CD14-positive monocyte (primary cell): ENCODE results near the gene RNF19B. TPM values are rescaled to one million over a fixed set of nuclear protein-coding genes. Genes with fewer than 3 reads are reported as not detected.

Source experiments
- DNase-seq, 3 donors: peaks; one replicate each; pipeline ENCODE4 v3.0.0-alpha.2; 2011 to 2022
- H2AFZ ChIP-seq: 2 replicates; pipeline ENCODE4 v1.6.0; 2012; ENCODE audit warnings: mild to moderate bottlenecking, low read depth, low read length, inconsistent platforms; ENCODE audit not compliant: insufficient read depth, poor library complexity, severe bottlenecking
- H3K27ac ChIP-seq, 2 donors: 1 replicate in 1 of 2; 2 replicates in 1 of 2; pipeline ENCODE4 v1.5.1; 2012 to 2013; ENCODE audit warnings: low read length in 2 of 2, control low read depth in 1 of 2, inconsistent platforms in 1 of 2, low read depth in 1 of 2, mild to moderate bottlenecking in 1 of 2
- H3K27me3 ChIP-seq, 2 donors: one replicate each; pipeline versions ENCODE4 v1.6.0 to v1.6.1; 2011 to 2013; ENCODE audit warnings: low read length in 2 of 2; ENCODE audit not compliant: control insufficient read depth in 2 of 2, insufficient read depth in 2 of 2
- H3K36me3 ChIP-seq, 2 donors: replicated peaks in 1 of 2; 1 replicate in 1 of 2; 2 replicates in 1 of 2; pipeline versions ENCODE4 v1.5.1 to v1.6.1; 2012 to 2013; ENCODE audit warnings: low read length in 2 of 2, control low read depth in 1 of 2, inconsistent platforms in 1 of 2, mild to moderate bottlenecking in 1 of 2; ENCODE audit not compliant: insufficient read depth in 2 of 2, control insufficient read depth in 1 of 2
- H3K4me1 ChIP-seq, 2 donors: 1 replicate in 1 of 2; 2 replicates in 1 of 2; pipeline versions ENCODE4 v1.5.1 to v1.6.1; 2012 to 2013; ENCODE audit warnings: low read length in 2 of 2, control low read depth in 1 of 2, inconsistent platforms in 1 of 2, mild to moderate bottlenecking in 1 of 2, moderate library complexity in 1 of 2; ENCODE audit not compliant: insufficient read depth in 2 of 2, control insufficient read depth in 1 of 2
- H3K4me2 ChIP-seq: replicated peaks from 2 replicates; pipeline ENCODE3; 2012; ENCODE audit warnings: low read length, moderate library complexity, mild to moderate bottlenecking; ENCODE audit not compliant: poor library complexity, severe bottlenecking; ENCODE audit errors: extremely low read depth
- H3K4me3 ChIP-seq, 3 experiments: fragments of 200-600 bp in 1 of 3; sonication (generic) in 1 of 3; replicated peaks in 1 of 3; 1 replicate in 2 of 3; 2 replicates in 1 of 3; pipeline ENCODE4 v1.5.1; 2011 to 2013; ENCODE audit warnings: low read length in 3 of 3, mild to moderate bottlenecking in 3 of 3, control low read depth in 2 of 3, low read depth in 2 of 3, inconsistent platforms in 1 of 3, moderate library complexity in 1 of 3
- H3K79me2 ChIP-seq: 2 replicates; pipeline ENCODE4 v1.6.0; 2012; ENCODE audit warnings: mild to moderate bottlenecking, control low read depth, inconsistent platforms, low read length, moderate library complexity; ENCODE audit not compliant: insufficient read depth
- H3K9ac ChIP-seq: 2 replicates; pipeline ENCODE4 v1.6.0; 2017; ENCODE audit warnings: low read length, mild to moderate bottlenecking; ENCODE audit not compliant: insufficient read depth, poor library complexity, severe bottlenecking
- H3K9me3 ChIP-seq, 2 donors: replicated peaks in 1 of 2; 1 replicate in 1 of 2; 2 replicates in 1 of 2; pipeline versions ENCODE4 v1.5.1 to v1.6.1; 2012 to 2013; ENCODE audit warnings: low read length in 2 of 2, control low read depth in 1 of 2; ENCODE audit not compliant: control insufficient read depth in 1 of 2, insufficient read depth in 1 of 2
- H4K20me1 ChIP-seq: 2 replicates; pipeline ENCODE4 v1.6.0; 2012; ENCODE audit warnings: mild to moderate bottlenecking, low read length, control low read depth, moderate library complexity; ENCODE audit not compliant: insufficient read depth
- H3K27ac Mint-ChIP-seq, 7 donors: one replicate each; pipeline ENCODE4 v1.8.0; 2020; ENCODE audit warnings: mild to moderate bottlenecking in 7 of 7, mixed read lengths in 7 of 7, moderate library complexity in 6 of 7, inconsistent platforms in 2 of 7
- H3K27me3 Mint-ChIP-seq, 3 donors: one replicate each; pipeline ENCODE4 v1.8.0; 2021 to 2022; ENCODE audit warnings: low read depth in 3 of 3, mild to moderate bottlenecking in 3 of 3, mixed read lengths in 3 of 3, moderate library complexity in 3 of 3, inconsistent platforms in 1 of 3
- H3K36me3 Mint-ChIP-seq, 2 donors: one replicate each; pipeline ENCODE4 v1.8.0; 2020; ENCODE audit warnings: mixed read lengths in 2 of 2, inconsistent platforms in 1 of 2, mild to moderate bottlenecking in 1 of 2
- H3K4me1 Mint-ChIP-seq: one replicate; pipeline ENCODE4 v1.8.0; 2020; ENCODE audit warnings: mild to moderate bottlenecking, mixed read lengths
- H3K4me3 Mint-ChIP-seq, 2 donors: one replicate each; pipeline ENCODE4 v1.8.0; 2020; ENCODE audit warnings: mild to moderate bottlenecking in 2 of 2, mixed read lengths in 2 of 2, moderate library complexity in 1 of 2
- H3K9me3 Mint-ChIP-seq, 7 donors: one replicate each; pipeline ENCODE4 v1.8.0; 2020 to 2022; ENCODE audit warnings: mixed read lengths in 7 of 7, mild to moderate bottlenecking in 6 of 7, moderate library complexity in 6 of 7, inconsistent platforms in 2 of 7
- CTCF ChIP-seq: fragments of 200-600 bp; IDR thresholded peaks from one replicate; pipeline ENCODE4 v1.8.0; 2022; ENCODE audit warnings: antibody characterized with exemption, mild to moderate bottlenecking
- WGBS: methylation state at CpG from one replicate; pipeline ENCODE4 v1.1.5; 2013; ENCODE audit warnings: missing lambda C conversion rate; ENCODE audit not compliant: insufficient coverage; 5-methylcytosine and 5-hydroxymethylcytosine counted together
- intact Hi-C, 2 donors: fragments of 100-400 bp; cut with micrococcal nuclease; formaldehyde crosslinking; loops; one replicate each; pipeline versions ENCODE4 v1.15.0 to v1.15.1; 2023
- polyA plus RNA-seq, 3 donors: library from polyadenylated mRNA; depleted of rRNA in 1 of 3; unstranded in 2 of 3; stranded (reverse) in 1 of 3; fragments of 300-500 nt in 2 of 3; fragments of >200 nt in 1 of 3; fragmentation: Illumina TruSeq in 2 of 3; gene quantifications; 1 replicate in 2 of 3; 2 replicates in 1 of 3; pipeline ENCODE4 v1.2.3, GENCODE V29; 2012 to 2021

Gene RNF19B
- polyA plus RNA-seq, 3 donors = 4.1 to 106 (median 5.8) TPM

GRCh38 chr1:32958827-32959226 is 5.8 kb downstream of the RNF19B start:
- WGBS = no CpG with 5 or more reads among the region's 1 CpG
- peaks cover 33 to 57% of the 10 kb centered on the region in 2 donors for H3K36me3 Mint-ChIP-seq
- DNase-seq = no peak
- no peak for TF ChIP-seq CTCF
- no peaks in the 10 kb centered on the region for H3K9me3 ChIP-seq
- peak overlapping the region in 1 of 7 donors; percentile 35 for H3K27ac Mint-ChIP-seq
- H3K27me3 Mint-ChIP-seq = peaks cover 0 to 3% (median 0%) of the 10 kb centered on the region in 3 donors
- peaks cover 100% of the 10 kb centered on the region for H3K79me2 ChIP-seq
- no peak overlapping the region for H3K27ac ChIP-seq
- H3K9me3 Mint-ChIP-seq = no peaks in the 10 kb centered on the region
- intact Hi-C loops = no loop called here
- H3K4me1 Mint-ChIP-seq = peaks cover 43% of the 10 kb centered on the region
- peaks cover 20 to 41% of the 10 kb centered on the region in 2 donors for H3K4me1 ChIP-seq
- H3K9ac ChIP-seq = no peak overlapping the region
- H3K27me3 ChIP-seq = no peaks in the 10 kb centered on the region
- H3K36me3 ChIP-seq = peaks cover 5 to 23% of the 10 kb centered on the region in 2 donors
- no peak overlapping the region for H2AFZ ChIP-seq
- peaks cover 100% of the 10 kb centered on the region for H4K20me1 ChIP-seq
- no peak overlapping the region for H3K4me2 ChIP-seq
- no peak overlapping the region for H3K4me3 Mint-ChIP-seq
- no peak overlapping the region for H3K4me3 ChIP-seq

- no peaks in the 10 kb centered on the region for H3K27me3 ChIP-seq
- Mint-ChIP-seq H3K27ac (no peak overlapping the region), H3K36me3 (peaks cover 36 to 64% of the 10 kb centered on the region in 2 donors), H3K4me1 (peaks cover 35% of the 10 kb centered on the region), H3K27me3 (no peaks in the 10 kb centered on the region), H3K9me3 (no peaks in the 10 kb centered on the region), H3K4me3 (no peak overlapping the region)
- 100% methylated on average over 2 of the region's 3 CpGs for WGBS
- peaks cover 5 to 31% of the 10 kb centered on the region in 2 donors for H3K36me3 ChIP-seq
- DNase-seq = no peak
- no peak for TF ChIP-seq CTCF
- H2AFZ ChIP-seq = no peak overlapping the region
- no peak overlapping the region for H3K4me2 ChIP-seq
- peaks cover 100% of the 10 kb centered on the region for H4K20me1 ChIP-seq
- peaks cover 13 to 29% of the 10 kb centered on the region in 2 donors for H3K4me1 ChIP-seq
- H3K9me3 ChIP-seq = no peaks in the 10 kb centered on the region
- H3K4me3 ChIP-seq = no peak overlapping the region
- H3K9ac ChIP-seq = no peak overlapping the region
- H3K27ac ChIP-seq = no peak overlapping the region
- intact Hi-C loops = no loop called here
- peaks cover 99% of the 10 kb centered on the region for H3K79me2 ChIP-seq
Measured at GRCh38 chr1:32957017-32957416, 7.6 kb downstream of the RNF19B start.
